ENCODE results near the gene ABHD10.

The ABHD10 gene

DNA sequence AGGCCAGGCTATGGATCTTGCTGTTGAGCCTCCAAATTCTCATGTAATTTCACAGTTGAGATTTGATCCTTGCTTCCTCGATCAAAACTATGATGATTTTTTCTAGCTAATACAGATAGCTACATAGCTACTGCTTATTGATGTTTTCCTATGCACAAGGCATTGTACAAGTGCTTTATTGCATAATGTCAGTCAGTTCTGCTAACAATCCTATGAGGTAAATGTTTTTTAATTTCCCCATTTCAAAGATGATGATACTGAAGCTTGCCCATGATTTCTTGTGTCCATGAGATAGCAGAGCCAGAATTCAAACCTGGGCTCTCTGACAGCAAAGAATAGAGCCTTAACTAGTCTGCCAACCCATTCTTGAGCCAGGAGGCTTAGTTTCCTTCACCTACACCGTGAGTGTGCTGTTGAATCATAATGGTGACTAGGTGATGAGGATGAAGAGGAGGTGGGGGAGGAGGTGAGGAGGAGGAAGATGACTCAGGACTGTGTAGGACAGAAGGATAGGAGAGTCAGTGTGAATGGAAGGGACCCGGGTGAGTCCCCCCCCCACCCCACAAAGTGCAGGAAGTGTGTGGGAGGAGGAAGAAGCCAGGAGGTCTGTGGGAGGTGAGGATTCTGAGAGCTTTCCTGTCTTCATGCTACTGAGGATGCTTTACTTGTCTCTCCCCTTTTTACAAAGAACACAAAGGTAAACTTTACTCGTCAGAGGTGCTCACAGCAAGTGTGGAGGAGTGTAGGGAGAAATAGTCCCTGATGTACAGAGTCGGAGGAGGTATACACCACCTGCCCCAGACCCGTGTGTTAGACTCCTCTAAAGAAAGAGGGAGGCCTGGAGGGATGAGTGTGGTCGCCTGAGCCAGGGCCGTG is 23.5 kb downstream of the ABHD10 start:
- DNase-seq: no peak

DNA sequence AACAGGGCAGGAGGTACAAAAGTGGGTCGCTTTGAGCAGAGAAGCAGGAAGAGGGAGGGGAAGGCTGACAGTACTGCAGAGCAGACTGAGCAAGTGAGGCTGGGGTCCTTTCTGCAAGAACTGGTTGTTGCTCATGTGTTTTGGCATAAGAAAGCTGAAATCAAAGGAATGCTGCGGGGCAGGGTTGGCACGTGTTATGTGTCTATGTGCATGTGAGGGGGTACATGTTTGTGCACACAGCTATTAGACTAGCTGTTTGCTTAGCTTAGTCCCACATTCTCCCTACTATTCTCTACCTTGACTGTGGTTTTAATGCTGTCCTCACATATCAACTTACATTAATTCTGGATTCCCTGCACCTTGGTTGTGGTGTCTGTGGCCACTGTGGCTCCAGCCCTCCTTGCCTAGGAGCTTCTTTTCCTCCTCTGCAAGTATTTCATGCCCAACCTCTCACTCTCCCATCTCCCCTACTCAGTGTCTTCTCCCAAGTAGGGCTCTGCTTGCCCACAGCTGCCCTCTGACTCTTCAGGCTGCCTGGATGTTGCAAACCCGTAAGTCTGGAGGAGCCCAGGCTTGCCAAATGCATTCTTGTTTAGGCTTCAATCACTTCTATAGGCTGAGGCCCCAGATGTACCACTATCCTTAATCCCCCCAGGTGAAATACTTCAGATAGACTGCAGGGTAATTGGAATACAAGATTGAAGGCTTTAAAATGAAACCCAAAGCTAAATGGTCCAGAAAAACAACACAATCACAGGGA is 24.7 kb downstream of the ABHD10 start:
- DNase-seq: no peak

- no peak for DNase-seq
Observed at GRCh38 chr3:112004187-112004586, 25.4 kb downstream of the ABHD10 start.

DNA sequence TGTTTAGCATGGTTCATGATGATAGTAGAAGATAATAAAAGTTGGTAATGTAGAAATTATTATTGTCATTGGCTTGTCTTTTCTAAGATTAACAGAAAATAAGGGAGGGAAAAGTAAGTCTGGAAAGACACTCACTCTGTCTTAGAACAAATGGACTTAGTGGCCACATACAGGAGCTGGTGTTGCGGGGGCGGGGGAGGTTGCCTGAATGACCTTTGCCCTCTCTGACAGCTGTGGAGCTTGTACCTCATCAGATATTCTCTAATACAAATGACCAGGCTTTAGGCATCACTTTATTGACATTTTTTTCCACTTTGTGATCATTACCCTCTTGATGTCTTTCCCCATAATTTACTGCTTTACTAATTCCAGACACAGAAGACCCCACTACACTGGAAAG is 25.8 kb downstream of the ABHD10 start:
- DNase-seq: no peak

DNA sequence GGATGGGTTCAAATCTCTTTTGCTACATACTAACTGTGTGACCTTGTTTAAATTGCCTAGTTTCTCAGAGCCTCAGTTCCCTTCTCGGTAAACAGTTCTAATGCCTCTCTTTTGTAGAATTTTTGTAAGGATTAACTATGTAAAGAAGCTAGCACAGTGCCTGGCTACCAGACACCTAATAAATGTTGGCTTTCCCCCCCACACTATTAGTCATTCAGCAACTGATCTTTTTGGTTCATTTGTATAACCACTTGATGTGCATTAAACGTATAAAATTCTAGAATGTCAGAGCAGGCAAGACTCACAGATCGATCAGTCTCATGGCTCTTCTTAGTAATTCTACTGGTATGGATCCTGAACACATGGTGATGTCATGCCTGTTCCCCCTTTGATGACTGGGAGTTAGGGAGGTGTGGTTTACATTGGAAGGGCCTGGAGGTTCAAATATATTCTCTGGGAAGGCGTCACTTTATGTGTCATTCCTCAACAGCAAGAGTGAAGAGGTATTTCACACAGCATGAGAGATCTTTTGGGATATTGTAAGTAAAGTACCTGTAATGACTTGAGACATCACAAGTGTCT is 26.4 kb downstream of the ABHD10 start:
- DNase-seq: no peak

GRCh38 chr3:112007633-112008032 is 28.8 kb downstream of the ABHD10 start:
- no peak for DNase-seq

- no peak for DNase-seq
Observed at GRCh38 chr3:112009670-112010069, 30.8 kb downstream of the ABHD10 start.

- DNase-seq: no peak
Observed at GRCh38 chr3:112010636-112011035, 31.8 kb downstream of the ABHD10 start.

DNA sequence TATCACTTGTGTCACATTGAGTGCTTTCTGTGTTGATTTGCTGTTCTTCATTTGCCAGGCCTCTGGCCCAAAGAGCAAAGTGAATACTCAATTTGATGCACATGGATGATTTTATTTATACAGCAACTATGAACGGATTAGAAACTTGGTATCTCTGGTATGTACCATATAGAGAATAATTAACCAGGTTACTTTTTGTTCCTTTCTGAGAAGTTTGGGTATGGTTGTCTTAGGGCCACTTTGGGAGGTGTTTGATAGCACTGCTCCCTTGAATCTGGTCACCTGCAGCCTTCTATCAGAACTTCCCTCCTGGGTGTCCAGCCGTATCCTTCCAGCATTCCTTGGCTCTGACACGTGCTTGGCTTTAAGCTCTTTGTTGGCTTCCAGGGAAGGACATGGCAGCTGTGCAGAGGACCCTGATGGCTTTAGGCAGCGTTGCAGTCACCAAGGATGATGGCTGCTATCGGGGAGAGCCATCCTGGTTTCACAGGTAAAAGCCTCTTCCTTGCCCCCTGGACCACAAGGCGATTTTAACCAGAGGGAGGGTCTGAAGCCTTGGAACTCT is 32.6 kb downstream of the ABHD10 start:
- no peak for DNase-seq

GRCh38 chr3:112012205-112012992 is 33.6 kb downstream of the ABHD10 start:
- DNase-seq: no peak

GRCh38 chr3:112013058-112013783 is 34.4 kb downstream of the ABHD10 start:
- DNase-seq: peak; percentile 36

GRCh38 chr3:112013784-112014143 is 34.9 kb downstream of the ABHD10 start:
- DNase-seq: no peak

DNA sequence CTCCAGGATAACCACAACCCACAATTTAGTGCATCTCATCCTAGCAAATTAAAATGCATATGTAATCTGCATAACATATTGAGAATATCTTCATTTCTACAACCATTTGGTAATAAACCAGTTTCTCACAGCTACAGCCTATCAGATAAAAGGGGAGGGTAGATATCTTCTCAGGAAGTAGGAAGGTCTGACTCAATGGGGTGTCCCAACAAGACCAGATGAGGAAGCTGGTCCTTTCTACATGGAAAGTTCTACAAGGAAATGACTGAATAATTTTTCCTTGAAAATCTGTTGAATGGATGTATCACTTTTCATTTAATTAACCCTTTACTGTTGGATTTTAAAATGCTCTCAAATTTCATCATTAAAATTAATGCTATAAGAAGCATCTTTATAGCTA is 38.3 kb downstream of the ABHD10 start:
- no peak for DNase-seq

DNA sequence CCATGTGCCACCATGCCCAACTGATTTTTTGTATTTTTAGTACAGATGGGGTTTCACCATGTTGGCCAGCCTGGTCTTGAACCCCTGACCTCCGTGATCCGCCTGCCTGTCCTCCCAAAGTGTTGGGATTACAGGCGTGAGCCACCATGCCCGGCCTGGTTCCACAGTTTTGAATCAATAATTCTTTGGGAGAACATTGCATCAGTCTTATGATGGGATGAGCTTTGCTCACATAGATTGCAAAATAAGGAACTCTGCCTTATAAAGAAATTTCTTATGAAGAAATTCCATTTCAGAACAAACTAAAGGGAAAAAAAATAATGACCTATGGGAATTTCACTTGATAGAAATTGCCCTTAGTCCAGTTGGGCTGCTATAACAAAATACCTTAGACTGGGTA is 39.9 kb downstream of the ABHD10 start:
- no peak for DNase-seq

GRCh38 chr3:112019716-112020115 is 40.9 kb downstream of the ABHD10 start:
- no peak for DNase-seq

DNA sequence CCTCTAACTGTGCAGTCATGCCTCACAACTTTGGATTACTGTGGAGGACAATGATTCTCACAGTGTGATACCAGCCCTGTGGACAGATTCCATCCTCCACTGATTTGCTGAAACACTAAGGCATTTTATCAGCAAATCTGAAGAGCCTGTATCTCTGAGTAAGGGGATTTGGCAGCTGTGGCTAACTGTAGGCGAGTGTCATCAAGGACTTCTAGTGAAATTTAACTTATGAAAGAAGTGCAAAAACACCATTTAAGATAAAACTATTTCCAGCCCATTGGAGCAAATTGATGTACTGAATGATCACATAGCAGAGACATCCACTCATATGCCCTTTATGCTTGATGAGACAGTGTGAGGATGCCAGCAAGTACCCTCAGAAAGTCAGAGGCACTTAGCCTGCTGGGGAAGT is 41.9 kb downstream of the ABHD10 start:
- DNase-seq: no peak

DNA sequence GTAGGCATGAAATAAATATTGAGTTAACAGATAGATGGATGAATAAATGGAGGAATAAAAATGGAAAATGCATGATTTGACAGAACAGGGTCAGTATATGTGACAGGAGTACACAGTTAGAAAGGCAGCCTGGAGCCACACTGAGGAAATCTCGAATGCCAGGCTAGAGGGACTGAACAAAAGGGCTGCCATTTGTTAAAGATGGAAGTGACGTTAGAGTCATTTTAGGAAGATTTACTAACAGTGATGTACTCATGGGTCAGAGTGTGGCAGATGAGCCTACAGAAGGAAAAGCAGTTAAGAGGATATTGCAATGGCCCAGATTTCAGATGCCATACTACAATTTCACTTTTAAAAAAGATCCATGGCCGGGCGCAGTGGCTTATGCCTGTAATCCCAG is 48.3 kb downstream of the ABHD10 start:
- DNase-seq: no peak

- DNase-seq: no peak
Observed at GRCh38 chr3:112027826-112028225, 49.0 kb downstream of the ABHD10 start.

GRCh38 chr3:112030901-112031300 is 52.1 kb downstream of the ABHD10 start:
- no peak for DNase-seq

DNA sequence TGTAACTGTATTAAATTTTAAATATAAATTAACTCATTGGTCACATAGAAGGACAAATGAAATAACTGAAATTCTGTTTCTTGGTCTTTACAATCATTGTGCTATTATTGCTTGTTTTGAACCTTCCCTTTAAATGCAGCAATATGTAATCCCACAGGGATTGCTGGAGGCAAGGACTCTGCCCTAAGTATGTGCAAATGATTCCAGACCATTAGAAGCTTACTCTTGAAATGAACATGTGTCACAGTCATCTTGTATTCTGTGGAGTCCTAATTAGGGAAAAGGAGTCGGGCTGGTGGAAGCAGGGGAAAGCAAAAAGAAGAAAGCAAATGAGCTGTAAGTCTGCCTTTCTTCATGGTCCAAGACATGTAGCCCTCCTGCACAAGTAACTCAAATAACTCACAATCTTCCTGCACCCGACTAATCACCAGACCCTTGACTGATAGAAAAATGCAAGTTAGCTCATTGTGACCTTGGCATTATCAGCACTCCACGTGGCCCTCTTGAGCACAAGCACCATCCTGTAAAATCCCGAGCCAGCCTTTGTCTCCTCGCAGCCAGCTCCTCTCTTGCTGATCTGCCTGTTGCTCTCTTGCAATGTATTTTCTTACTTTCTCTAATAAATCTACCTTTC is 53.4 kb downstream of the ABHD10 start:
- no peak for DNase-seq

GRCh38 chr3:112034436-112034835 is 55.6 kb downstream of the ABHD10 start, which contains the start of gene TMPRSS7:
Gene TMPRSS7, plus strand, starts transcription at chr3:112034736. Its CDS starts 110 bp downstream, at chr3:112034846.
- DNase-seq: no peak

All from activated effector memory CD4-positive, alpha-beta T cell treated with Interleukin-2 at 50 U/mL for 16 hours (primary cell).